NB4 (cell line): ENCODE measurements around the gene TTLL5.

Experiments
- CTCF ChIP-seq: IDR thresholded peaks from one replicate; pipeline ENCODE4 v1.5.1; 2012; ENCODE audit warnings: low read depth, low read length
- MAX ChIP-seq: IDR thresholded peaks from 2 replicates; pipeline ENCODE4 v1.6.1; 2011; ENCODE audit warnings: low read depth, low read length
- POLR2A ChIP-seq: IDR thresholded peaks from 2 replicates; pipeline ENCODE4 v1.6.1; 2011; ENCODE audit warnings: mild to moderate bottlenecking; ENCODE audit not compliant: insufficient read length; ENCODE audit errors: extremely low read depth

GRCh38 chr14:75826599-75826998 lies 165.6 kb downstream of the TTLL5 start:
- no peak for TF ChIP-seq CTCF
- TF ChIP-seq MAX: no peak
- TF ChIP-seq POLR2A: no peak
